HCEC 1CT (cell line): ENCODE measurements around the gene LRIG1.

Experiments
- DNase-seq: peaks from one replicate; pipeline ENCODE4 v3.0.0-alpha.2; 2017

LRIG1 gene

GRCh38 chr3:66400411-66401156 is 100.2 kb downstream of the LRIG1 start:
- no peak for DNase-seq

GRCh38 chr3:66399529-66400232 is 101.1 kb downstream of the LRIG1 start:
- DNase-seq, result no peak

DNA sequence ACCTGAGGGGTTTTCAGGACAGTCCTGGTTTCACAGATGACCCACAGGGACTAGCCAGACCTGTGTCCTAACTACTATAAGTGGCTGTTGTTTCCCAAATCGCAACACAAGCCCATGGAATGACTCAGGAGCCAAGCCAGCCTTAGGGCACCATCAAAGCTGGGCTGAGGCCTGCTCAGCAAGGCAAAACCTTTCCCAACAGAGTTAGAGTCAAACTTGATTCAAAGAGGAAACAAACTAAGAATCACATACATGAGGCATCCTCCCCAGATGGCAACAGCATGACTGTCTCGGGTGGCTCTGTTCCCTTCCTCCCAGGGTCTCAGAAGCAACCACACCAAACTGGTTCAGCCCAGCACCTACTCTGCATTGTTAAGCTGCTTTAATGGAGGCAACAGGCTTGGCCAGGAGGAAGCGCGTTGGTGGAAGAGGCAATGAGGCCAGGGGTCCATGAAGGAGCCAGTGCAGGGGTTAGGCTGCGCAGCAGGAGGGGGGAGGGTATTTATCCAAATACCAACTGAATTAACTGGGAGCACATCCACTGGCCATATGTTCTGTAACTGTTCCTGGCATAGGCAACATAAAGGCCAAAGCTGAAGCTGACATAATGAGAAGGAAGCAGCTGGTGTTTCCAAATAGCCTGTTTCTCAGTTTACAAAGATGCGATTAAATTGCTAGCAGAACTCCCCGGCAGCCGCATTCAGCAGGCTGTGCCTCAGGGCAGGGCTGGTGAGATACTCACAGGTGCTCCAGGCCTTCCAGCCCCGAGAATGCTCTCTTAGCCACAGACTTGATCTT is 102.4 kb downstream of the LRIG1 start:
- no peak for DNase-seq

DNA sequence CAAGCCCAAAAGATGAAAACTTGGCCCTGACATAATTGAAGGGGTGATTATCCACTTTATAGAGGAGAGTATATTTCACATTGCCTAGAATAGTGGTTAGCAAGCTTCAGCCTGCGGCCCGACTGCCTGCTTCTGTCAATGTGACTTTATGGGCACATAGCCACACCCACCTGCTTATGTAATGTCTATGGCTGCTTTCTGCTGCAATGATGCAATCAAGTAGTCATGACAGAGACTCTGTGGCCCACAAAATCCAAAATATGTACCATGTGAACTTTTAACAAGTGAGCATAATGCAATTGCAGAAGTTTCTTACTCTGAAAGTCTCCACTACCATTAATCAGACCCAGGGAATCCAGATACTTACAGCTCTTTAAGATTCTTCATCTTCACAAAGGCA is 103.1 kb downstream of the LRIG1 start:
- DNase-seq, result peak; percentile 15

DNA sequence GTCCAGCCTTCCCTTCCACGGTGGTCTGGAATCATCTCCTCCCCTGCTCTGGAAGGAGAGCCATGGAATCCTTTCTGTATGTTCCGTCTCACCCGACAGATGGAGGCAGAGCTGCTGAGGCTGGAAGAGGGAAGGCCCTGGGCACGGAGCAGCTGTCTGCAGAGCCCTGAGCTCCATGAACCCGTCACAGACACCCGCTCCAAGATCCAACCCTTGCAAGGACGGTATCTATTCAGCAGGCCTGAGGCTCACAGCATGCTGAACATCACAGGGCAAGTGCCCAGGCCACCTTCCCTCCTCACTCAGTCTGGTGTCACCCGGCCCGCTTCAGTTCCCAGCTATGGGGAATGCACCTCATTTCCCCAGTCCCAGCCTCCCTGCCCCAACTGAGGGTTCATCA is 103.9 kb downstream of the LRIG1 start:
- no peak for DNase-seq

GRCh38 chr3:66396161-66396760 is 104.6 kb downstream of the LRIG1 start:
- DNase-seq, result no peak

- no peak for DNase-seq
Observed at GRCh38 chr3:66395635-66396034, 105.2 kb downstream of the LRIG1 start.

GRCh38 chr3:66394753-66395249 is 106.0 kb downstream of the LRIG1 start:
- DNase-seq, result no peak

DNA sequence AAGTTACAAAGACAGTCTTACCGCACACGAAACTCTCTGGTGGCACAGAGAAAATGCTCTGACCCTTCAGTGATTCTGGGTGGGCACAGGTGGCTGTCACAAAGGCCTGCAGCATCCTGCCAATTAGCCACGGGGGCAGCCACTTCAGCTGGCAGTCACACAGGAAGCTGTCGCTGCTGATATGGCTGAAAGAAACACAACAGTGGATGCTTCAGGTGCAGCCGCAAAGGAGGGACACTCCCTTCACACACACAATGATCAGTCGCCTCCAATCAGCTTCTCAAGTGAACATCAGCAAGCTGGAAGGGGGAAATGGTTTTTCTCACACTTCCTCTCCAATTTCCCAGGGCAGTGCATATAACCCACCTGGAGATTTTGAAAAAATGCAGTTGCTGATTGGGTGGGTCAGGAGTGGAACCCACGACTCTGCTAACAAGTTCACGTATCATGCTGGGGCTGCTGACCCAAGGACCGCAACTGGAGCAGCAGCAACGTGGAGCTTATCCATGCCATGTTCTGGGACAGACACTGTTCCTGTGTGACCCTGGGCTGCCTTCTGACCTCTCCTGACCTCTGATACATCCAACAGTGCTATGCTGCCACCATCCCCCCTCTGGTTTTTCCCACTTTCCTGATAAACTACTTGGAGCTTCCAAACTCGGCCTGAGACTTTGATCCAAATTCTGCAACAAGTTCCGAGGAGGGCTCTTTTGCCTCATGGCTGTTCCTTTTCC is 106.6 kb downstream of the LRIG1 start:
- no peak for DNase-seq

- no peak for DNase-seq
Observed at GRCh38 chr3:66393333-66394005, 107.4 kb downstream of the LRIG1 start.

DNA sequence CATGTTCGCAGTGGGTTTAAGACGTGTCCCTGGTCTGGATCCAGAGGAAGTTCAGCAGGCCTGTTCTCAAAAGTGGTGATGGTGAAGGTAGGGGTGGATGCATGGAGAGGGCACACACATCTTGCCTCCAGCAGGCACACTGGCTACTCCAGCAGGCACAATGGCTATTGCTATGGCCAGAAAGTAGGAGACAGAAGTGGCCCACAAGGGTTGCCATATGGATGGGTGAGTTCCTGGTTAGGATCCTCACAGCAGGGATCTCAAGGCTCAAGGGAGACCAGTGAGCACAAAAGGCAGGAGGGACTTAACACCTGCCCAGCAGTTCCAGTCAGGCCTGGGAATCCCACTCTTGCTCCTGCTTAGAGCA is 107.9 kb downstream of the LRIG1 start:
- no peak for DNase-seq

DNA sequence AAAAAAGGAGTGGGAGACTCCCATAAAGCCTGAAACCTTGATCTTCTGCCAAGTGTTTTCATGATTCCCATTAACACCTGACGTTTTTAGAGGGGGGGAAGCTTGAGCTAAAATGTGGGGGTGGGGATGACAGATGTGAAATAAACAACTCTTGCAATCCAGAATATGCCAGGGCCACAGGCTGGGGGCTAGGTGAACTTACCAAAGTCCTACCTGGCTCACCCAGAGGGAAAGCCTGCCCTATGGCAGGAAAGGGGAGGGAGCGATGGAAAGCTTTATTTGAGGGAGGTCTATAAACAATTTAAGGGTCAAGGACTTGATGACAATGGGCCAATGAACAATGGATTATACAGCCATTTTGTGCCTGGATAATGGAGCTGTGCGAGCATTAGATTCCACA is 108.3 kb downstream of the LRIG1 start:
- DNase-seq, result no peak

DNA sequence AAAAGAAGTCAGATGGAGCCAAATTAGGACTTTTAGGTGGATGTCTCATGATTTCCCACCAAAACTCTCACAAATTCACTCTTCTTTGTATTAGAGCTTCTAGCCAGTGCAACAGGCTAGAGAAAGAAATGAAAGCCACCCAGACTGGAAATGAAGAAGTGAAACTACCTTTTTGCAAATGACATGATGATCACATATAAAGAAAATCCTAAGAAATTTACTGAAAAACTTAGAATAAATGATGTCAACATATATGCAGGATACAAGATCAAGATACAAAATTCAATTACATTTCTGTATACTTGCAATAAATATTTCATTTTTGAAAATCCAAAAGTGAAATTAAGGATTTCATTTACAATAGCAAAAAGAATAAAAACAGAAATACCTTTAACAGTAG is 110.8 kb downstream of the LRIG1 start:
- DNase-seq, result no peak

DNA sequence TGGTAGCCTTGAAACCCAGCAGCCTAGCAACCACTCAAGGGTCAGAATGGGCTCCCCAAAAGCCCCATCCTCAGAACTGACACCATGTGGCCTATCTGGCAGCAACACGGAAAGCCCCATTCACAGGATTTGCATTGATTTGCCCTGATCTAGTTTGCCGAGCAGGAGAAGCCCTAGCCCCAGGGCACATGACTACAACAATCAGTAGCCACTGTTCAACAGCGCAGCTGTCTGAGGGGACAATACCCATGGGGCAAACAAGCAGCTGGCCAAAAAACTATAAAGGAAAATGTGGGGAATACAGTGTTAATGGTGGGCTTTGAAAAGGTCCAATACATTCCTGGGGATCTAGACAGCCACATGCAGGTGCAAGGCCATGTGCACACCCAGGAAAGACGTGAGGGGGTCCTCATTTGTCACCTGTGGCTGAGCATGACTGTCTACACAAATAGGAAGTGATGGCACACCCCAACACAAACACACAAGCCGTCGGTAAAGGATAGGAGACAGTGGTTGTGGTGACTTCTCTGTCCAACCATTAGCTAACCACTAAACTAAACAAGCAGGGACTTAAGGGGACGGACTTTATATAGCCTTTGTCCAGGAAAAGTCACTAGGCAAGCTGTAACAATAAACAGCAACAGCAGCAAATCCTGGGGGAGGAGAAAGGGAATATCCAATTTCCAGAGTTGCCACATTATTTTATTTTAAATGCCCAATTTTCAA is 113.7 kb downstream of the LRIG1 start:
- no peak for DNase-seq

DNA sequence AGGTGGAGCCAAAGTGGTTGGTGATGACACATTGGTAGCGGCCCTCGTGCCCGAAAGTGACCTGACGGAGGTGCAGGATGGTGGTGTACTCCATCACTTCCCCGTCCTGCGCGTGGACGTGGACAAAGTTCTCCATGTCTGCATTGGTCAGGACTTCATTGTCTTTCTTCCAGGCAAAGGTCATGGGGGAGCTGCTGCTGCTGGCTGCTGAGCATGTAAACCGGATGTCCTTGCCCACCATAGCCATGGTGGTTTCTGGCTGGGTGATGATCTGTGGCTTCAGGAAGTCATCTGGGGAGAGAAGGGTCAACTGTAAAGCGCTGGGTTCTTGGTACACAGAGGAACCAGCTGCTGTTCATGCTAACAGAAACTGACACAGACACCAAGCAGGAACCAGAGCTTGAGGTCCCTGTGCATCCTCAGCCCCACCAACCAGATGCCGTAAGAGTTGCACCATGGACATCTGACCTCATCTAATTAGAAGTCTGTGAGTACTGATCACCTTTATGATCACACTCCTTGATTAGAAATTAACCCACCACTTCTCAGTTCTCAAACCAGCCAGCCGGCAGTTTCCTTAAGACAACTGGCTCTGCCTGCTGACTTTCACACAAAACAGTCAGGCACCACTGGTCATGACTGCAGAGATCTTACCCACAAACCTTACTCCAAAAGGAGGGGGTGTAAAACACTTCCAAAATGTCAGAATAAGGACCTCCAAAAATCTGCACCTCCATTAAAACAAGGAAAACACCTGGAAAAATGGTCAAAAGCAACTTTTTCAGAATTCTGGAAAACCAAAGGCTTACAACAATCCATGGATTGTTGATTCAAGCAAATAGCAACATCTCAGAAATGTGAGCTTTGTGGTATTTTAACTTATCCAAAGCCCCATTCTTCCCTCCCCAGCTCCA is 114.6 kb downstream of the LRIG1 start:
- DNase-seq, result no peak

DNA sequence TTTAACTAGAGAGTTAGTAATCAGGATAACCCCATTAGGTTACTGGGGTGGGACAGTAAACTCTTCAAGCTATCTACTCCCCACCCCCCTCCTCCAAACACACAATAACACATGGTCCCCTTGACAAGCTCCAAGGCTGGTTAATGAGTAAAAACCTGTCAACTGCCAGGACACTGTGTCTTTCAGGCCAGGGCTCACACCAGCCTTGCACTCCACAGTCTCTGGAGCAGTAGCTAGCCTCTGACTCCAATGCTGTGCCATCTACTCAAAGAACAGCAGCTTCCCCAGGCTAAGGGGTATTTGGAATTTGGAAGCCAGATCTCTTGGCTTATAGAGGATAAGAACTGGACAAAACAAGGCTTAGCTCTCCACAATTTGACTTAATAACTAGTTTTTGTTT is 115.8 kb downstream of the LRIG1 start:
- no peak for DNase-seq

GRCh38 chr3:66383998-66384745 is 116.7 kb downstream of the LRIG1 start:
- no peak for DNase-seq

- DNase-seq, result no peak
Observed at GRCh38 chr3:66383023-66383422, 117.8 kb downstream of the LRIG1 start.

GRCh38 chr3:66382142-66382541 is 118.7 kb downstream of the LRIG1 start:
- no peak for DNase-seq
